Measurements from ENCODE around the gene MTFMT.
"Not testable (repeated sequence)": the region's sequence is repeated elsewhere in the genome, so short reads cannot be mapped to it uniquely, and the experiment has no call there.

Gene MTFMT

DNA sequence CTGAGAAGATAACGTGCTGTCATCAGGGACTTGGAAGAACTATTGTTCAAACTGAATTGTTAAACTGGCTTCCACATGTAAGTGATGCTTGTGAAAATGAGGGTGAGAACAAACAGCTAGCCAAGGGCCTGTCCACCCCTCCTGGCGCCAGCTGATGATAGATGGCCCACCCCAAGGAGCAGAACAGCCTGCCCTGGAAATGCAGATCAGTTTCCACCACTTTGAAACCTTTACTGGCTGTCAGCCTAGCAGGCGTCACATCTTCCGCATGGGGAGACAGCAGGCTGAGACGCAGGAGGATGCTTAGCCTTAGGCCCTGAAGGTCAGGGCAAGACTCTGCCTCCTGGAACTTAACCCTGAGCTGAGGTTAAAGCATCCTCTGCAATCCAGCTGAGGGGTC is 9.4 kb upstream of the MTFMT start:
- no peak for DNase-seq (ENCODE audit: low read depth)

DNA sequence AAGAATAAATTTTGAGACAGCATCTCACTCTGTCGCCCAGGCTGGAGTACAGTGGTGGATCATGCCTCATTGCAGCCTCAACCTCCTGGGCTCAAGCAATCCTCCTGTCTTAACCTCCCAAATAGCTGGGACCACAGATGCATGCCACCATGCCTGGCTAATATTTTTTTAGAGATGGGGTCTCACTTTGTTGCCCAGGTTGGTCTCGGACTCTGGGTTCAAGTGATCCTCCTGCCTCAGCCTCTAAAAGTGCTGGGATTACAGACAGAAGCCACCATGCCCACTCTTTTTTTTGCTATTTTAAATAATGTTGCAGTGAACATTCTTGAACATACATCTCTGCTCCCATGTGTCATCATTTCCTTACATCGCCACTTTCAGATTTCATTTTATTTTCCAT is 9.0 kb upstream of the MTFMT start:
- no peak for DNase-seq (ENCODE audit: low read depth)

DNA sequence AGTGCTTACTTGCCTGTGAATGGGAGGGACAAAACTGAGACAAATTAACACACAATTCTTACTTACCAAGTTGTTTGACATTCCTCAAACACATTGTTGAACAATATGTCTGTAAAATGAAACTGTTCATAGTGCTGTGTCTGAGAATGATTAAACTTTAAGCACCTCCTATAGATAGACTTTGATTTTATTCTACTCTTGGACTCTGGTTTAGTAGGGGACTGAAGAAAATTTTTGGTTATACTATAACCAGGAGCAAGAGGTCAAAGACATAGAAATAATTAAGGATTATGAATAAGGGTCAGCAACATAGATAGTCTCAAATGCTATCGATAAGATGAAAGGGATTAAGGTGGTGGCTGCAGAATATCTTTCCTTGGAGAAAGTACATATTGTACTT is 7.9 kb upstream of the MTFMT start:
- no peak for DNase-seq (ENCODE audit: low read depth)

DNA sequence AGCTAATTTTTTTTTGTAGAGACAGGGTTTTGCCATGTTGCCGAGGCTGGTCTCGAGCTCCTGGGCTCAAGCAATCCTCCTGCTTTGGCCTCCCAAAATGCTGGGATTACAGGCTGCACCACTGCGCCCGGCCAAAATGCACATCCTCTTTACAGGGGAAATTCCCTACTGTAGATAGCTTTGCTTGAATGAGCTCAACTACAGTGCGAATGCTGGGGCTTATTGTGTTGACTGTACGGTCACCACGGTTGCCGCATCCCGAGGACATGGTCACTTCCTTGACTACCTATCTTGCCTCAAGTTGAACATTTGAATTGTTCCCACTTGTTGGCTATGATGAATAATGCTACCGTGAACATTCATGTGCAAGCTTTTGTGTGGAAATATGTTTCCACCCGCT is 5.3 kb upstream of the MTFMT start:
- DNase-seq (ENCODE audit: low read depth) = no peak

DNA sequence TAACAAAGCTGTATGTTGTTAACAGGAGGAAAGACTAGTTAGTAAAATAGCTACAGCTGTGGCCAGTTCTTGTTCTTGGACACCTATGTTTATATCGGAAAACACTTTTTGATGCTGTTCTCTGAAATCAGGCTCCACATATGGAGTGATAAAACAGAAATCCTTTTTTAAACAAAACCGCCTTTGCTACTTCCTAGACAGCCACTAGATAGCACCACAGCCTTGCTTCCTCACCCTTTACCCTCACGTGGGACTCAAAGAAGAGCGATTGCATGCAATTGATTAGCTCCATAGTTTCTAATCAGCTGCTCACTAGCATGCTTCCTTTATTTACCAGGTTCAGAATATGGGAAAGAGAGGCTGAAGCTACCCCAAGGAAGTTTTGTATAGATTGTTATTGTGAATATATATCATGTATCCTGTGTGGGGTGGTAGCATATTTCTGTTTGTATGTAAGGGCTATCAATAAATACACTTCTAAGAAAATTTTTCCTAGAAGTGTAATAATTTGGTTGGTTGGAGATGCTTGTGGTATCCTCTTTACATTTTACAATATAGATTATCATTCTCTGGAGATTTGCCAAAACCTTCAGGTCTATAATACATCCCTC is 4.3 kb upstream of the MTFMT start:
- peak; percentile 7 for DNase-seq (ENCODE audit: low read depth)

DNA sequence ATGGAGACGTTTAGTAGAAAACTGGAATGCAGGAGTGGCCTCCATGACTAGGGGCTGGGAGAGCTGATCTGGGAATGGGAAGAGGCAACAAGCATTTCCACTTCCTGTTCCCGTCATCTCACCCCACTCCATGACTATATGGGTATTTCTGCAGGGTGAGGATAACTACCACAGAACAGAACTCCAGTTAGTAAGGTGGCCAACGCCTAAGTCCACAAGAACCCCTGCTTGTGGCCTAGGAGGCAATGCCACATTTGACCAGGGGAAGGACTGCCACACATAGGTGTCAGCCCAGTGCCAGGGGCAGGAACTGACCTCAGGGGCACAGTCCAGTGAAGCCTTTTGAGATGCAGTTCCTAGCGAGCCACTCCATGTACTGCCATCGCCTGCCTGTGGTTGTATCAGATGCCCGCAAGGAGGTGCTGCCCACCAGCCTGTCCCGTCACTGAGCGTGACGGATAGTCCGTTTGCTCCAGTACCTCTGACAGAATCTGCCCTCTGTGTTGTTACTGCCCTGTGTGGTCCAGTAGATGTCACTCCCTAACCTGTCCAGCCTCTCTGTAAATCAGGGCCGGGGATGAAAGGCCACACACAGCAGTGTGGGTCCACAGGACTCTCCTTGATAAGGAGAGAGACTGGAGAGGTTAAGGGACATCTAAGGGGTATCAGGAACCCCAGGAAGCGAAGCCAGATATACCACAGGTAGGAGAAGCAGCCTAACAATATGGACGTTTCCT is 3.5 kb upstream of the MTFMT start:
- DNase-seq (ENCODE audit: low read depth) = peak; percentile 3

DNA sequence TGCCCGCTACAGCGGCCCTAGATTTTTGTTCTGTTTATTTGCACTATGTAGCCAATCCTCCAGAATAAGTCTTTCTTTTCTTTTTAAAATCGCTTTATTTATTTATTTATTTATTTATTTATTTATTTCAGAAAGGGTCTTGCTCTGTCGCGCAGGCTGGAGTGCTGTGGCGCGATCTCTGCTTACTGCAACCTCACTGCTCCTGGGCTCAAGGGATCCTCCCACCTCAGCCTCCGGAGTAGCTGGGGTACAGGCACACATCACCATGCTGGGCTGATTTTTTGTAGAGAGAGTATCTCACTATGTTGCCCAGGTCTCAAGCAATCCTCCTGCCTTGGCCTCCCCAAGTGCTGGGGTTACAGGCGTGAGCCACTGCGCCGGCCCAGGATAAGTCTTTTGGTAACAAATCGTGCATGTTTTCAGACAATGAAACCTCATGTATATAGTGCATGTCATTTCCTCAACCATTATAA is 333 bp upstream of the MTFMT start:
- DNase-seq (ENCODE audit: low read depth) = no peak

DNA sequence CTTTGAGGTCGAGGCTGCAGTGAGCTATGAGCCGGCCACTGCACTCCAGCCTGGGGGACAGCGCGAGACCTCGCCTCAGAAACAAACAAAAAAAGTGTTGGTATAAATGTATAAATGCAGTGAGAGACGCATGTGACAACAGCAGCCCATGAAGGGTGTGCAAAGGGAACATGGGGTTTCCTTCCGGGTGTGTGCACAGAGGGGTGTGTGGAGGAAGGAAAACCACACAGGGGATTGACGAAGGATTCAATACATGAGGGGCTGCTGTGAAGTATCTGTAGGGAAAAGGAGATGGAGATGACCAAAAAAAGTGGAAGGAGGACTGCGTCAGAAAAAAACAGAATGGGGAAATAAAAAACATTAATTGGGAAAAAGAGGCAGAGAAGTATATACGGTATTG is 1.1 kb downstream of the MTFMT start:
- no peak for DNase-seq (ENCODE audit: low read depth)

DNA sequence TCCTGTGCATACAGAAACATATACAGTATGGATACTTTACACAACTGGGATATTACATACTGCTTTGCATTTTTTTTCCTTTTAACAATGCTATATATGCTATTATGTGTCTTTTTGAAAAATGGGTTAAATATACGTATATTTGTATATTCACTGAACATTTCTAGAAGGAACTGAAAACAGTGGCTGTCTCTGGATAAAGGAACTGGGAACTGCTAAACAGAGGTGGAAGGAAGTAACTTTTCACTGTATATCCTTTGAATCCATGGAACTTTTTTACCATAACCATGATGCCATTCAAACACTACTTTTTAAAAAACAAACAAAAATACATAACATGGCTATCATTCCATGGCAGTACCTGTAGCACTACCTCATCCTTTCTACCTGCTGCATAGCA is 1.8 kb downstream of the MTFMT start:
- DNase-seq (ENCODE audit: low read depth) = no peak

DNA sequence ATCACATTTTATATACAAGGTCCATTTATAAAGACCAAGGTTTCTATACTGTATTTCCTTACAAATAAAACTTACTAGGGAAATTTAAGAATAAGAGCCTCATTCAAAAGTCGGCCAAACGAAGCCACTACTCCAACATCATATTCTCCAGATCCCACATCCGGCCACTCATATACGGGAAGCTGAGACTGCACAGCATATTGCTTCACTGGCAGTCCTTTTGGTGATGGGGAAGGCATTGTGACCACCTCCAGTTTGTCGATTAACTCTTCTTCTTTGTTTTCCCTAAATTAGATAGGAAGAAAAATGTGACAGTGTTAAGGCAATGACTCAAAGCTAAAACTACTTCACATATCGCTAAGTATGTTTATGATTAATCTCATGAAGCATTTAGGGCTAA is 2.7 kb downstream of the MTFMT start:
- DNase-seq (ENCODE audit: low read depth) = no peak

DNA sequence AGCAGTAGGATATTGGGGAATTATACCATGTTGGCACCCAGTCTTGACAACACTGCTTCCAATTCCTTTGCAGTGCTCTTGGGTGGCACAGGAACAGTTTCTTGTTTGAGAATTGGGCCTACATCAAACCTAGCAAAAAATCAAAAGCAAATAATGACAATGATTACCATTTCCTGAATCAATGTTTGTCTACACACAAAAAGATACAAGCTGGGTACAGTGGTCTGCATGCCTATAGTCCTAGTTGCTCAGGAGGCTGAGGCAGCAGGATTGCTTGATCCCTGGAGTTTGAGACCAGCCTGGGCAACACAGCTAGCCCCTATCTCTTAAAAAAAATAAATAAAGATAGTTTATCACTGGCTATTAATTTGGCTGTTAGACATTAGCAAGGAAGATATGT is 8.0 kb downstream of the MTFMT start:
- no peak for DNase-seq (ENCODE audit: low read depth)

DNA sequence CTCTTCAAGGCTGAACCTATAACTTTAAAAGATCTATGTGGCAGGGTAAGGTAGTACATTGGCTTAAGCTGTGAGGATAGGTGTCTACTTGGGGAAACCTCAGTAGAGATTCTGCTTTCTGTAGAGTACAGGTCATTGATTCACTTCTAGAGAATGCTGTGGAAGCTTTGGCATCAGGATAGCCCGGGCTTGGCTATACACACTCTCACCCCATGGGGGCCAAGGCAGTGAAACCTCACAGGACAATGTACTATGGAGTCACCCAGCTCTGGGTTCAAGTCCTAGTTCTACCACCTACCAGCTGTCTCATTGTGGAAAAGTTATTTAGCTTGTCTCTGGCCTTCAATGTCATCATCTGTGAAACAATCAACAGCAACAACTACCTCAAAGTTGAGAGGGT is 9.0 kb downstream of the MTFMT start:
- no peak for DNase-seq (ENCODE audit: low read depth)

DNA sequence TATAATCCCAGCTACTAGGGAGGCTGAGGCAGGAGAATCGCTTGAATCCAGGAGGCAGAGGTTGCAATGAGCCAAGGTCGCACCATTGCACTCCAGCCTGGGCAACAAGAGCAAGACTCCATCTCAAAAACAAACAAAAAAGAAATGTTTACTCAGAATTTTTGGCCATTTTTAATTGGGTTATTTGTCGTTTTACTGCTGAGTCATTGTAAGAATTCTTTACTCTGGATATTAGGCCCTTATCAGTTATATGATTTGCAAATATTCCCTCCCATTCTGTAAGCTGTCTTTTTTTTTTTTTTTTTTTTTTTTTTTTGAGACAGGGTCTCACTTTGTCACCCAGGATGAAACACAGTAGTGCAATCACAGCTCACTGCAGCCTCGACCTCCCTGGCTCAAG is 18.2 kb downstream of the MTFMT start:
- not testable (repeated sequence) for DNase-seq (ENCODE audit: low read depth)

DNA sequence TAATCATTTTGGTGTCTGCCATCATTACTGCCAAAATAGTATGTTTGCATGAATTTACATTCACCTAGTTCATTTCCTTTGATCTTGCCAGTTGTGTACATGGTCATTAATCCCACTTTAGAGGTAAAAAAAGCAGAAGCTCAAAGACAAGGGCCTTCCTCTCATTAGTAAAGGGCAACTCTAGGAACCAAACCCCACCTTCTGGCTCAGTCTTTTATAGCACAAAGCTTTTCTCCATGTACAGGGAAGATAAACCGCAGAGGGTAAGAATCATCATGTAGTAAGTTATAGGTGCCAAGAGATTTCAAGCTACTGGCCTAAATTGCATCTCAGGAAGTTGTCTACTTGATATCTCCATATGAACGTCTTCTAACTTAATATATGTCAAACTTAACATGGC is 20.5 kb downstream of the MTFMT start:
- no peak for DNase-seq (ENCODE audit: low read depth)

DNA sequence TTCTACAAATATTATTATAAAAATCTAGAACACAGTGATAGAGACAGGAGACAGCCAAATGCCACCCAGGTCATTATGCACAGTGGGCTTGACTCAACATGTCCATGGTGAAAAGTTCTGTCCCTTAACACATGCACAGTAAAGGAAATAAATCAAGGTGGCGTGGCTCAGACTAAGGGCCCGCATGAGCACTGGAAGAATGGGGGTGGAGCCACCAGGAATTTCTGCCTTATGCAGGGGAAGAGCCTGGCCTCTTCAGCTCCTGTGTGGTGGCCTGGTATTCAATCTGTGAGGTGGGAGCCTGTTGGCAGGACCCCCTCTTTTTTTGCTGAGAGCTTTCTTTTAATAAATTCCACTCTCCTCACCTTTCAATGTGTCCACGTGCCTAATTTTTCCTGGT is 22.6 kb downstream of the MTFMT start:
- DNase-seq (ENCODE audit: low read depth) = no peak

DNA sequence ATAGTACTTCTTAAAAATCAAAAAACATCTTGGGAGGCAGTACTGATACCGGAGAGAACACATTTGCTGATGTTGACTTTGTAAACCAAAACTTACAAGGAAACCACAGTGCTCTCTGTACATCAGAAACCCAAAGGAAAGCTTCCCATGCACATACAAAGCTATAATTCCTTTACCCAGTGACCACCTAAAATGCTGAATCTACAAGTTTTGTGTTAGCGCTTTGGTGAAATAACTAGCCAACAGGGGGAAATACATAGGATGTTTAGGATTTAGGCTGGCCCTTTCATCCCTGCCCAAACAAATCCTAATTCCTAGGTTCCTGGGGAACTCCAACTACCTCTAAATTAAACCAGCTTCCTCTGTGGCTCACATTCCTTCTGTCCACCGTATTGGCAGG is 24.4 kb downstream of the MTFMT start:
- DNase-seq (ENCODE audit: low read depth) = no peak

DNA sequence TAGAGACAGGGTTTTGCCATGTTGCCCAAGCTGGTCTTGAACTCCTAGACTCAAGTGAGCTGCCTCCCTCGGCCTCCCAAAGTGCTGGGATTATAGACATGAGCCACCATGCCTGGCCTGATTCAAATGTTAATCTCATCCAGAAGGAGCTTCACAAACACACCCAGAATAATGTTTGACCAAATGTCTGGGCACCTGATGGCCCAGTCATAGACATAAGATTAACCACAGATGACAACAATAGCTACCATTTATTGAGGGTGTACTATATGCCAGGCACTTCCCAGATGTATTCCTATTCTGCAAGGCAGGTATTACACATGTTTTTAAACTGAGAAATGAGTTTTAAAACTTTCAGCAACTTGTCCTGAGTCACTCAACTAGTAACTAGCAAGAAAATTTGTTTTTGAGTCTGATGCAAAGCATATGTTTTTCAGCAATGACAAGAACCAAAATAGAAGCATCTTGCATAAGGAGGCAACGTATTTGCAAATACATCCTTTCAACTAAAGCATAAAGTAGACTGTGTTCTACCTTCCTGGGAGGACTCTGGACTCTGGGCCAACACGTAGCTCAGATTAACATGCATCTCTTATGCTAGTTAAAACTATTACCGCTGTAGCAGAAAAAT is 31.6 kb downstream of the MTFMT start:
- no peak for DNase-seq (ENCODE audit: low read depth)

DNA sequence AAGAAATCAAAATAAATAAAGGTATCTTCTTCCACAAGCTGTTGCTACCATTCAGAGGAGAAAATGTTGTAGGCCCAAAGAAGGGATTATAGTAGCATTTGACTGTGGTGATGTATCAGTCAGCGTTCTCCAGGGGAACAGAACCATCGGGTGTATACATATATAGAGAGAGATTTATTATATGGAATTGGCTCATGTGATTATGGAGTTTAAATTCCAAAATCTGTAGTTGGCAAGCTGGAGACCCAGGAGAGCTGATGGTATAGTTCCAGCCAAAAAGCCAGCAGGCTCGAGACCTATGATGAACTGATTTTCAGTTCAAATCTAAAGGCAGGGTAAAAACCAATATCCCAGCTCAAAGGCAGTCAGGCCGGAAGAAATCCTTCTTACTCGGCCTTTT is 32.4 kb downstream of the MTFMT start:
- DNase-seq (ENCODE audit: low read depth) = no peak

DNA sequence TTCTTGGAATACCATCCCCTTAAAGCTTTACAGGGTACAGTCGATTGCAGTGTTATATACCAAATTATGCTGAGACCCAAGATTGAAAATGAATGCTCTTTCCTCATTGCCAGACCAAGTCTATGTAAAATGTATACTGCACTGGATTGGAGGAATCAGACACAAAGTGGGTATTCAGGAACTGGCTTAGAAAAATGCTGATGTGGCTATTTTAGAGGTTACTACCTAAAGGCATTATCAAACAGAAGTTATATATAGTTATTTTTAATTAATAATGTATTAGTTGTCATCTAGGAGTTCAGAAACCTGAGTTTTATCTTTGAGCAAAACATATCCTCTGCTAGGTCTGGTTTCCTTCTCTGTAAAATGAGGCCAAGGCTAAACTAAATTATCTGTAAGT is 36.1 kb downstream of the MTFMT start:
- no peak for DNase-seq (ENCODE audit: low read depth)

DNA sequence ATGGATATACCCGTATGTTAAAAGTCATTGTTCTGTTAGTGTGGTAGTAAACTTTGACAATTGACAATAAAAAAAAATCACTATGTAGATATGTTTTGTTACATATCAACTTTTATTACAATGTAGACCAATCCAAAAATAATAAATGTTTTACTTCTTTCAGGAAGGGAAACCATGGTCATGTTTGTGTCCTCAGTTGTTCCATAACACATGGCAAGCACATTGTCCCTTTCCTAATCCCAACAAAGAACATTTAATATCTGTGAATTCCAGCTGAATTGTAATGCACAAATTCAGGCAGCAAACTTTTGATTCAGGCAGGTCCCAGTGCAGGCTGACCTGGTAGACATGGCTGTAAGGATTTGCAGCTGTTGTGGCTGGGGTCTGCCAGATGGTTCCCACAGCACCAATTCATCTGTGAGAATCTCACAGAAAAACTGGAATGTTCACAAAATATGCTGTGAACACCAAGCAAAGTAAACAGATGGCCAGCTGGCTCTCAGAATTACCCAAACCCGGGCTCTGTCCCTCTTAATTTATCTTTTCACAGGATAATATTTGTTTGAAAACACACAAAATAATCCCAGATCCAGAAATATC is 37.8 kb downstream of the MTFMT start:
- DNase-seq (ENCODE audit: low read depth) = no peak

DNA sequence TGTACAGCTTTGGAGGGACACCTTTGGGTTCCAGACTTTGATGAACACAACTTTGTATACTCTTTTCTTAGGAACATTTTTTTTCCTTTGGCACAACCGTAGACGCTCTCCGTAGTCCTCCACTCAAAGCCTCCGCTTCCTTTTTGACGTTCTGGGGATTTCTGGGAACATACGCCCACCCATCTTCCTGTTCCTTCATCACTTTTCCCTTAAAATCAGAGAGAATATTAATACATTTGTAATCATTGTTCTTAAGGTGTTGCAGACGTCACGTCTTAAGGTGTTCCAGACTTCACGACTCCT is 39.3 kb downstream of the MTFMT start:
- DNase-seq (ENCODE audit: low read depth) = no peak

DNA sequence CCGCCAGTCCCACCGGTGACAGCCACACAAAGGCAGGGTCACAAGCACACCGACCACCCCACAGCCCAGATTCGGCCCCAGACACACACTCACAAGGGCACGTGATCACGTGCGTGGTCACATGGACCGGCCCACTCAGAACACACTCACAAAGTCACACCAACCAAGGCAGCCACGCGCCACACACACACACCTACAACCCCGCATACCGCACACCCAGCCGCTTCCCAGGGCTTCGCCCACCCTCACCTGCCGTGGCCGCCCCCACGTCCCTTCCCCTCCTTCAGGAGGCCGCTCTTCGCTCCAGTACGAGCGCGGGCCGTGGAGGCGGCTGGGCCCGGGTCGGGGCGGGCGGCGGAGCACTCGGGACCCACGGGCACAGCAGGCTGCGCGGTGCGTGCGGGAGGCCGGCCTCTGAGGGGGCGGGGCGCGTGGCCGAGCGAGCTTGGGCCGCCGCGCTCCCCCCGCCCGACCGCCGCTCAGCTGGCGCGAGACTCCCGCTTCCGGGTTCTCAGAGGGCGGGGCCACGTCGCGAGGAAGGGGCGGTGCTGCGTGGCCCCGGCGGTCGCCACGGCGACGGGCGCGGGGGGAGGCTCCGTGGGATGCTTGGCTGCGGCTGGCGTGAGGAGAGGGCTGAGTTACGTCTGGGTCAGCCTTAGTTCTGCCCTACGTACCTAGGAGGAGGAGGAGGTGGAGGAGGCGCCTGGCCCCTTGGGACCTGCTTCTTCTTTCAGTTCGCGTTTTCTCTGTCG is 39.8 kb downstream of the MTFMT start, which contains the start of gene SPG21:
Gene SPG21 (minus strand): TSS at position 499 of the 752 bp plus-strand sequence. CDS start 6,345 bp downstream, outside the sequence.
- DNase-seq (ENCODE audit: low read depth) = peak; percentile 82

DNA sequence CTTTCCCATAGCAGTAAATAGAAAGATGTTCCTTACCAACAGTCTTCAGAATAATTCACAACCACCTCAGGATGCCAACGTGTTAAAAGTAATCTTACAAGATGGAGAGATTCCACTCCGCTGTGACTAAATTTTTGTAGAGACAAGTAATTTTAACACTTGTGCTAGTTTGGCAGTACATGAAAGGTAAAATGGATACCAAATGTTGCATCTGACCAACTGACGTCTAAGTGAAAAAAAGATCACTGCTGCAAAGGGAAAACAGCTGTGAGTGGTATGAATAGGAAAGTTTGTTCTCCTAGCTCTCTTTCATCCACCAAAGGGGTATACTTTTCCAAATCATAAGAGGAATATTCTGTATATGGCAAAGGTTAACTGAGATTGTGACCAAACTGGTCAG is 42.3 kb downstream of the MTFMT start:
- no peak for DNase-seq (ENCODE audit: low read depth)

Measured in stimulated activated CD4-positive, alpha-beta T cell treated with anti-CD3 and anti-CD28 coated beads, Interleukin-2, amount 100 ng/mL, for 4 hours (primary cell).